AG09309 (cell line): ENCODE results near the gene RASA1.

Source experiments
- DNase-seq: peaks from one replicate; pipeline ENCODE4 v3.0.0-alpha.2; 2010; ENCODE audit warnings: low read depth
- H3K4me3 ChIP-seq: 2 replicates; pipeline ENCODE4 v1.5.1; 2011; ENCODE audit warnings: mild to moderate bottlenecking, low read depth, low read length, moderate library complexity; ENCODE audit not compliant: control insufficient read depth
- TF ChIP-seq, protein P1 (sequence below): IDR thresholded peaks from 2 replicates; pipeline ENCODE4 v1.5.1; 2011; ENCODE audit warnings: mild to moderate bottlenecking, low read depth, low read length, inconsistent platforms; ENCODE audit not compliant: insufficient read depth, control insufficient read depth; ENCODE audit errors: missing control alignments

Gene RASA1

DNA sequence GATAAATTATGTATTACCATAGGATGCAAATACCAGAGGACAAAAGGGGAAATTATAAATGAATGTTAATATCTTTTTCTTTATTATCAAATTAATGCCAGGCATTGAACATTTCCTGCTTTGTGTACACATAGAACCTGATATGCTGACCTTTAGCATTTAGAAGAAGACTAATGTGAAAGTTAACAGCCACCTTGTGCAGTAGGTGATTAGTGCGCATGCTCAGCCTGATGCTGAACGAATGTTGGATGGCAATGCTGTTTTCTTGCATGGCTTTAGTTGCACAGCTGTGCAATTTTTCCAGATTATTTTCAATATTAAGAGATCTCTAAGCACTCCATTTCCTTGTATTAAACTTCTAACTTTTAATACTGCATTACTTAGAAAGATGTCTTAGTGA, 99.6 kb downstream of the RASA1 start:
- no peak overlapping the region for H3K4me3 ChIP-seq
- TF ChIP-seq, protein P1, sequence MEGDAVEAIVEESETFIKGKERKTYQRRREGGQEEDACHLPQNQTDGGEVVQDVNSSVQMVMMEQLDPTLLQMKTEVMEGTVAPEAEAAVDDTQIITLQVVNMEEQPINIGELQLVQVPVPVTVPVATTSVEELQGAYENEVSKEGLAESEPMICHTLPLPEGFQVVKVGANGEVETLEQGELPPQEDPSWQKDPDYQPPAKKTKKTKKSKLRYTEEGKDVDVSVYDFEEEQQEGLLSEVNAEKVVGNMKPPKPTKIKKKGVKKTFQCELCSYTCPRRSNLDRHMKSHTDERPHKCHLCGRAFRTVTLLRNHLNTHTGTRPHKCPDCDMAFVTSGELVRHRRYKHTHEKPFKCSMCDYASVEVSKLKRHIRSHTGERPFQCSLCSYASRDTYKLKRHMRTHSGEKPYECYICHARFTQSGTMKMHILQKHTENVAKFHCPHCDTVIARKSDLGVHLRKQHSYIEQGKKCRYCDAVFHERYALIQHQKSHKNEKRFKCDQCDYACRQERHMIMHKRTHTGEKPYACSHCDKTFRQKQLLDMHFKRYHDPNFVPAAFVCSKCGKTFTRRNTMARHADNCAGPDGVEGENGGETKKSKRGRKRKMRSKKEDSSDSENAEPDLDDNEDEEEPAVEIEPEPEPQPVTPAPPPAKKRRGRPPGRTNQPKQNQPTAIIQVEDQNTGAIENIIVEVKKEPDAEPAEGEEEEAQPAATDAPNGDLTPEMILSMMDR: no peak
- no peak for DNase-seq

DNA sequence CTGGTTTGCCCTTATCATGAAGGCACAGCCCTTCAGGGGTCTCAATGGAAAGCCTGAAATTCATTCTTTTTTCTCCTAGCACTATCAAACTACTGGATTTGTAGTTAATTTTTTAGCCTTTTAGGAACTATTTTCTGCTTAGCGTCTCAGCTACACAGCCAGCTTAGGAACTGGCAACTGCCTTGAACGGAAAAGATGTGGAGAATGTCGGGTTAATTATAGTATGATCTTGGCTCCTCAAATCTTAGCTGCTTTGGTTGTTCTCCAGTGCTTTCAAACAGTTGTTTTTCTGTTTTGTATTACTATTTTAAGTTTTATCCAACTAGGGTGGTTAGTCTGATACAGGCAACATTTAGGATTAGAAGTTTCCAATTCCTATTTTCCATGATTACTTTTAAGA, 100.9 kb downstream of the RASA1 start:
- H3K4me3 ChIP-seq: no peak overlapping the region
- TF ChIP-seq, protein P1: no peak
- no peak for DNase-seq

DNA sequence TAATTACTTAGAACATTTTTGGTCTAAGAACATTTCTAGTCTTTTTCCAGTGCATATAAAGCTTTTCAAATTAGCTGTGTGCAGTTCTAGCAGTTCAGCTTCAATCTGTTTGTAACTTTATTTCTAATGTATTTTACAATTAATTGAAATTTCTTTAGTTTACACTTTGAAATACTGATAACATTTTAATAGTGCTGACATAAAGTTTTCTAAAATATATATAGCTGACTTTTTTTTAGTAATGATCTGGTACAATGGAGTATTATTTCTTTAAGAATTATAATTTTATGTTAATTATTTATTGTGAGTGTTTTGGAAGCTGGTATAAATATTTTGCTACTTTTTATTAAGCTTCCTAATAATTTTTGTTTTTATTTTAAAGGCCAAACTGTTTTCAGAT, 101.7 kb downstream of the RASA1 start:
- DNase-seq: no peak
- no peak overlapping the region for H3K4me3 ChIP-seq
- TF ChIP-seq, protein P1: no peak

DNA sequence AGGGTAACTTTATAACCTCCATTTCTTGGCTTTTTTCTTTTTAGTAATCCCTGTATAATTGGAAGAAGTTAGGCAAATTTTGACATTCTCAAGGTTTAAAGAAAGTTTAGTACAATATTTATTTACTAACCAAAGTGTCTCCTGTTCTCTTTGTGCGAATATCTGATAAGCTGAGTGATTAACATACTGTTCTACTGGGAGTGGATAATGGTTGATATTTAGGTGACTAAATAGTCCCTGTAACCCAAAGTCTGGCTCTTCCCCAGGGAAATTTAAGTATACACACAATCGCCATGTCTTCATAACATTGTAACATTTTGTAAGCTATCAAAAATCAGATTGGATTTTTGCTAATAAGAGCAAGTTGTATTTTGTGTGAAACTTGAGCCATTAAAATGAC, 105.0 kb downstream of the RASA1 start:
- DNase-seq: no peak
- H3K4me3 ChIP-seq: no peak overlapping the region
- TF ChIP-seq, protein P1: no peak

DNA sequence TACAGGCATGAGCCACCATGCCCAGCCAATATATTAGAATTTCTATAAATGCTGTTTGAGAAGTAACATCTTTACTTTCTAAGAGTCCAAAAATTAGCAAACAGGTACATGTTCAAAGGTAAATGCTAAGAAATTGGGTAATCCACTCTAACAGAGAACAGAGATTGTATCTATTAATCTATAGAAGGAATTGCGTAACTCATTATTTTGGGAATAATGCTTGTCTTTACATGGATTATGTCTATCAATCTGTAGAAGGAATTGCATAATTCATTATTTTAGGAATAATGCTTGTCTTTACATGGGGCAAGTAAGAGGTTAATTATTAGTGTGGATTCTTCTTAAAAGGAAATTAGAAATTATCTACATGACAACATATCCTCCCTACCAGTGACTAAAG, 114.5 kb downstream of the RASA1 start:
- TF ChIP-seq, protein P1: no peak
- DNase-seq: no peak
- no peak overlapping the region for H3K4me3 ChIP-seq

DNA sequence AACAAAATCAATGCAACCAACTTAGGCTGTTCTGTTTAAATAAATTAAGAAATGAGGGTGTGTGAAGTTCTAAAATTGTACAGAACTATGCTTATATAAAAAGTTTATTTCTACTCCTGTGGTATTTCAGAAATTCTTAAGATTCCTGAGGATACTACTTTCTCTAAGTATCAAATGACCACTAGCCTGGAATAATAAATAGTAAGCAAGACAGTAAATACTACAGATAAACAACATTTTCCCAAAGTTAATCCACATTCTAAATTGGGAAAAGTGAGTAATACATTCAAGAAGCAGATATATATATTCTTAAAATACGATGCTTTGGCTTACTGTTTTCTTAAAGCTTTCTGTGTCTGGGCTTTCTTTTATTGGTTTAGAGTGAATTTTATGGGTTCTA, 115.5 kb downstream of the RASA1 start:
- DNase-seq: no peak
- TF ChIP-seq, protein P1: no peak
- no peak overlapping the region for H3K4me3 ChIP-seq

DNA sequence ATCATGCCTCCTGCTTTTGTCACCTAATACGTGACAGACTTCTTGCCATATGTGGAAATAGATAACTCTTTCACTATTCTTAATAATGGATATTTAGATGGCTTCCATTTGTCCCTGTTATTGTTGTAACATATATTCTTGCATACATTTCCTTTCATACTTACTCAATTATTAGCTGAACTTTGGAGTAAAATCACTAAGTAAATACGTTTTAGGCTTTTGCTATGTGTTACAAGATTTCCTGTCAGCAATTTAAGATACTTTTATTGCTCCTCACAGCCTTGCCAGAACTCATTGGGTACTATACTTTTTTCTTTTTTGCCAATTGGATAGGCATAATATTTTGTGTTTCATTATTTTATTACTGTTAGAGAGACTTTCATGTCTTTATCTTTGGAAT, 118.1 kb downstream of the RASA1 start:
- TF ChIP-seq, protein P1: no peak
- DNase-seq: no peak
- H3K4me3 ChIP-seq: no peak overlapping the region
